Measurements from ENCODE around the gene EPB41L2. TPM values are rescaled to one million over a fixed set of nuclear protein-coding genes. Genes with fewer than 3 reads are reported as not detected.

The EPB41L2 gene
- total RNA-seq, 1 experiment from 2014 or later: 199 TPM

DNA sequence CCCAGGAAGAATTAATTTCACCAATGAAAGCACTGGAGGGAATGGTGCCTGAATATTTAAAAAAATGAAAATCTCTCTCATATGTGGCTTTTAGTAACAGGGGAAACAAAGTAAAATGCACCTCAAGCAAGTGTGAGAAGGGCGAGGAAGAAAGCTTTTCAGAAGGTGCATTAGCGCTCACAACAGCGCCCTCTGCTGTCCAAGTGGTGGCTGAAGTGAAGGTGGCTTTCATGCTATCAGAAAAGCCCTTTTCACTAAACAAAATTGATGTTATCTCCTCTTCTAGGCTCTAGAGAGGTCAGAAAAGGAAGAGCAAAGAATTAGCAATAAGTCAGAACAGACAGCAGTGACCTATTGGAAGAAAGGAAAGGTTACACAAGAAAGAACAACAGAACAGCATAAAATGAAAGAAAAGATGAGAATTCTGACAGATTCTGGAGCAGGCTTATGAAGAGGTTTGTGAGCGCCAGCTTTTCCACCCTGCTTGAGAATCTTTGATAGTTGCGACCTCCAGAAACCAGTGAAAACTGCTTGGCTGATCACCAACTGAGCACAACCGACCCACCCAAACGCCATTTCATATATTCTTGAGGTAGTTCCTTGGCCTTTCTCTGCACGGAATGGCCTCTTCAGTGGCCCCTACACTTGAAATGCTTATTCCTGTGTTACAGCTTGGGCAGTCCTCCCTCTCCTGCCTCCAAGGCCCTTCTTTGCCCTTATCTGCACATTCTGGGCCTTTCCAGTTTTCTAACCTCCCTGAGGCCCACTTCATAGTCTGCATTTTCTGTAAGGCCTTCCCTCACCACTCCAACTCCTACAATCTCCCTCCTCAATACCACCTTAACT lies 190.6 kb downstream of the EPB41L2 start:
- Histone ChIP-seq H3K4me1 (ENCODE audit: control insufficient read depth, insufficient read depth, low read length) (no peaks in the 10 kb centered on the region), H3K27ac (ENCODE audit: low read length) (no peak overlapping the region), H3K36me3 (ENCODE audit: control insufficient read depth, insufficient read depth, low read length) (peaks cover 5% of the 10 kb centered on the region), H3K4me3 (ENCODE audit: low read depth in 2 of 2, low read length in 2 of 2) (no peak overlapping the region), H3K9me3 (ENCODE audit: control insufficient read depth, insufficient read depth, low read depth, low read length) (no peaks in the 10 kb centered on the region), H3K27me3 (ENCODE audit: control insufficient read depth, insufficient read depth, low read length) (no peaks in the 10 kb centered on the region)
- intact Hi-C loops (cut with micrococcal nuclease; ENCODE audit: unreplicated experiment) (loop anchor here (5.0 to 10.0 kb wide), 2 partner anchors 550 to 752 kb away; partner anchors contain the start of gene MED23), in situ Hi-C loops (cut with HindIII; ENCODE audit: low pct_unique_long_range_greater_than_20kb, low sequenced_read_pairs) (no loop called here)
- POLR2A ChIA-PET: no interaction called here
- no peak for TF ChIP-seq SIN3A (IDR thresholded peaks at IDR 0.05; ENCODE audit: borderline replicate concordance, insufficient read depth, low read depth, low read length)
- no peak for TF ChIP-seq TCF7L2 (IDR thresholded peaks at IDR 0.05; ENCODE audit: low read depth, low read length)
- TF ChIP-seq, protein P1, sequence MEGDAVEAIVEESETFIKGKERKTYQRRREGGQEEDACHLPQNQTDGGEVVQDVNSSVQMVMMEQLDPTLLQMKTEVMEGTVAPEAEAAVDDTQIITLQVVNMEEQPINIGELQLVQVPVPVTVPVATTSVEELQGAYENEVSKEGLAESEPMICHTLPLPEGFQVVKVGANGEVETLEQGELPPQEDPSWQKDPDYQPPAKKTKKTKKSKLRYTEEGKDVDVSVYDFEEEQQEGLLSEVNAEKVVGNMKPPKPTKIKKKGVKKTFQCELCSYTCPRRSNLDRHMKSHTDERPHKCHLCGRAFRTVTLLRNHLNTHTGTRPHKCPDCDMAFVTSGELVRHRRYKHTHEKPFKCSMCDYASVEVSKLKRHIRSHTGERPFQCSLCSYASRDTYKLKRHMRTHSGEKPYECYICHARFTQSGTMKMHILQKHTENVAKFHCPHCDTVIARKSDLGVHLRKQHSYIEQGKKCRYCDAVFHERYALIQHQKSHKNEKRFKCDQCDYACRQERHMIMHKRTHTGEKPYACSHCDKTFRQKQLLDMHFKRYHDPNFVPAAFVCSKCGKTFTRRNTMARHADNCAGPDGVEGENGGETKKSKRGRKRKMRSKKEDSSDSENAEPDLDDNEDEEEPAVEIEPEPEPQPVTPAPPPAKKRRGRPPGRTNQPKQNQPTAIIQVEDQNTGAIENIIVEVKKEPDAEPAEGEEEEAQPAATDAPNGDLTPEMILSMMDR (IDR thresholded peaks at IDR 0.05): peak; percentile 96
- no TSS peak for BruUV-seq (replicated peaks)
- peak; percentile 53 for DNase-seq (ENCODE audit: low read depth, low spot score)
- ATAC-seq: peak; percentile 78
- CTCF ChIA-PET: interaction anchor here (0.6 to 0.7 kb wide), 2 partner anchors 108 to 323 kb away, joined by 3 read pairs; no protein-coding TSS in a partner anchor

DNA sequence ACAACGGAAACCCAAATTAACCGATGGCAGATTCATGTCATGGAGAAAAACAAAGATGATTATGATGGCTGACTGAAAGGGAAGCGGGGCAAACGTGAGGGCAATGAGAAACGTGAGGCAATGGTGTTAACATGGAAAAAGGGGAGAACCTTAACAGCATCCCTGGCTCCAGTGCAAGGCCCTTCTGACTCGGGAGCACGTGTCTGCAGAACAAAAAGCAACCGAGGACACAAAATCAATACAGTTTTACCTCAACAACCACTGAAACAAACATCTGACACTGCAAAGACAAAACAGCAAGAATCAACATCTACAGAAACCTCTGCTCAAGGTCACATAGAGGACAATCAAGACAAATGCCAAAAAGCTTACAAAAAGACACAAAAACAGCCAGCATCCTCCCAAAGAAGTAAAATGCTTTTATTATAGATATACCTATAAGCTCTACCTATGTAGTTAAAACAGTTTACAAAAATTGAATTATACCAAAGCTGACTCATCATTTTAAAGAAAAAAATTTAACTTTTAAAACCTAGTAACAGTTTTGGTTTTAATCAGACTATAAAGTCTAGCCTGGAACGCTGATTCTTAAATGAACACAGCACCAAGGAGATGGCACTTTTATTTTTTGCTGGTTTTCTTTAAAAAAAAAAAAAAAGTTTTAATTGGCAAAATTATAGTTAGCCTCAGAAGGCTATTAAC lies 192.7 kb downstream of the EPB41L2 start:
- TF ChIP-seq, protein P1 (IDR thresholded peaks at IDR 0.05): no peak
- TF ChIP-seq, protein P2, sequence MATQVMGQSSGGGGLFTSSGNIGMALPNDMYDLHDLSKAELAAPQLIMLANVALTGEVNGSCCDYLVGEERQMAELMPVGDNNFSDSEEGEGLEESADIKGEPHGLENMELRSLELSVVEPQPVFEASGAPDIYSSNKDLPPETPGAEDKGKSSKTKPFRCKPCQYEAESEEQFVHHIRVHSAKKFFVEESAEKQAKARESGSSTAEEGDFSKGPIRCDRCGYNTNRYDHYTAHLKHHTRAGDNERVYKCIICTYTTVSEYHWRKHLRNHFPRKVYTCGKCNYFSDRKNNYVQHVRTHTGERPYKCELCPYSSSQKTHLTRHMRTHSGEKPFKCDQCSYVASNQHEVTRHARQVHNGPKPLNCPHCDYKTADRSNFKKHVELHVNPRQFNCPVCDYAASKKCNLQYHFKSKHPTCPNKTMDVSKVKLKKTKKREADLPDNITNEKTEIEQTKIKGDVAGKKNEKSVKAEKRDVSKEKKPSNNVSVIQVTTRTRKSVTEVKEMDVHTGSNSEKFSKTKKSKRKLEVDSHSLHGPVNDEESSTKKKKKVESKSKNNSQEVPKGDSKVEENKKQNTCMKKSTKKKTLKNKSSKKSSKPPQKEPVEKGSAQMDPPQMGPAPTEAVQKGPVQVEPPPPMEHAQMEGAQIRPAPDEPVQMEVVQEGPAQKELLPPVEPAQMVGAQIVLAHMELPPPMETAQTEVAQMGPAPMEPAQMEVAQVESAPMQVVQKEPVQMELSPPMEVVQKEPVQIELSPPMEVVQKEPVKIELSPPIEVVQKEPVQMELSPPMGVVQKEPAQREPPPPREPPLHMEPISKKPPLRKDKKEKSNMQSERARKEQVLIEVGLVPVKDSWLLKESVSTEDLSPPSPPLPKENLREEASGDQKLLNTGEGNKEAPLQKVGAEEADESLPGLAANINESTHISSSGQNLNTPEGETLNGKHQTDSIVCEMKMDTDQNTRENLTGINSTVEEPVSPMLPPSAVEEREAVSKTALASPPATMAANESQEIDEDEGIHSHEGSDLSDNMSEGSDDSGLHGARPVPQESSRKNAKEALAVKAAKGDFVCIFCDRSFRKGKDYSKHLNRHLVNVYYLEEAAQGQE (IDR thresholded peaks at IDR 0.05; ENCODE audit: insufficient read depth in 1 of 2, low read depth in 2 of 2, low read length in 1 of 2): no peak
- no peak for TF ChIP-seq POLR2AphosphoS5 (IDR thresholded peaks at IDR 0.05; ENCODE audit: low read depth, low read length)
- TF ChIP-seq TCF7L2 (IDR thresholded peaks at IDR 0.05; ENCODE audit: low read depth, low read length): no peak
- TF ChIP-seq SIN3A (IDR thresholded peaks at IDR 0.05; ENCODE audit: borderline replicate concordance, insufficient read depth, low read depth, low read length): no peak

More for the DNA sequence above, 192.7 kb downstream of the EPB41L2 start:
- intact Hi-C loops (cut with micrococcal nuclease; ENCODE audit: unreplicated experiment): loop anchor here (5.0 to 10.0 kb wide), 2 partner anchors 548 to 754 kb away; partner anchors contain the start of gene MED23
- BruUV-seq (replicated peaks): no TSS peak
- DNase-seq (ENCODE audit: low read depth, low spot score) (no peak), ATAC-seq (no peak)
- Histone ChIP-seq H3K27ac (ENCODE audit: low read length) (no peak overlapping the region), H3K4me3 (ENCODE audit: low read depth in 2 of 2, low read length in 2 of 2) (no peak overlapping the region), H3K36me3 (ENCODE audit: control insufficient read depth, insufficient read depth, low read length) (peaks cover 16% of the 10 kb centered on the region), H3K9me3 (ENCODE audit: control insufficient read depth, insufficient read depth, low read depth, low read length) (no peaks in the 10 kb centered on the region), H3K27me3 (ENCODE audit: control insufficient read depth, insufficient read depth, low read length) (no peaks in the 10 kb centered on the region), H3K4me1 (ENCODE audit: control insufficient read depth, insufficient read depth, low read length) (no peaks in the 10 kb centered on the region)
- CTCF ChIA-PET: no interaction called here
- in situ Hi-C loops (cut with HindIII; ENCODE audit: low pct_unique_long_range_greater_than_20kb, low sequenced_read_pairs): no loop called here
- POLR2A ChIA-PET: no interaction called here
